Measurements from ENCODE around the gene PMVK.
"Not testable (repeated sequence)": the region's sequence is repeated elsewhere in the genome, so short reads cannot be mapped to it uniquely, and the experiment has no call there.

Gene PMVK

GRCh38 chr1:154925335-154926170 lies 11.0 kb downstream of the PMVK start:
- H3K4me3 ChIP-seq (ENCODE audit: low read depth, low read length): no peak overlapping the region

GRCh38 chr1:154923695-154924094 lies 12.8 kb downstream of the PMVK start:
- no peak overlapping the region for H3K4me3 ChIP-seq (ENCODE audit: low read depth, low read length)

- no peak overlapping the region for H3K4me3 ChIP-seq (ENCODE audit: low read depth, low read length)
Observed at GRCh38 chr1:154913273-154913672, 23.2 kb downstream of the PMVK start.

GRCh38 chr1:154912755-154913154 lies 23.8 kb downstream of the PMVK start:
- no peak overlapping the region for H3K4me3 ChIP-seq (ENCODE audit: low read depth, low read length)

GRCh38 chr1:154911691-154912550 lies 24.6 kb downstream of the PMVK start:
- H3K4me3 ChIP-seq (ENCODE audit: low read depth, low read length): no peak overlapping the region

- no peak overlapping the region for H3K4me3 ChIP-seq (ENCODE audit: low read depth, low read length)
Observed at GRCh38 chr1:154910851-154911250, 25.7 kb downstream of the PMVK start.

- H3K4me3 ChIP-seq (ENCODE audit: low read depth, low read length): no peak overlapping the region
Observed at GRCh38 chr1:154908937-154909336, 27.6 kb downstream of the PMVK start.

GRCh38 chr1:154908129-154908528 lies 28.4 kb downstream of the PMVK start:
- not testable (repeated sequence) for H3K4me3 ChIP-seq (ENCODE audit: low read depth, low read length)

- H3K4me3 ChIP-seq (ENCODE audit: low read depth, low read length): no peak overlapping the region
Observed at GRCh38 chr1:154906621-154907081, 29.9 kb downstream of the PMVK start.

- H3K4me3 ChIP-seq (ENCODE audit: low read depth, low read length): no peak overlapping the region
Observed at GRCh38 chr1:154902938-154903566, 33.5 kb downstream of the PMVK start.

GRCh38 chr1:154901591-154901990 lies 34.9 kb downstream of the PMVK start:
- no peak overlapping the region for H3K4me3 ChIP-seq (ENCODE audit: low read depth, low read length)

- H3K4me3 ChIP-seq (ENCODE audit: low read depth, low read length): no peak overlapping the region
Observed at GRCh38 chr1:154899041-154899440, 37.5 kb downstream of the PMVK start.

GRCh38 chr1:154896771-154897286 lies 39.7 kb downstream of the PMVK start:
- H3K4me3 ChIP-seq (ENCODE audit: low read depth, low read length): no peak overlapping the region

- no peak overlapping the region for H3K4me3 ChIP-seq (ENCODE audit: low read depth, low read length)
Observed at GRCh38 chr1:154895798-154896197, 40.7 kb downstream of the PMVK start.

- H3K4me3 ChIP-seq (ENCODE audit: low read depth, low read length): no peak overlapping the region
Observed at GRCh38 chr1:154891452-154891851, 45.1 kb downstream of the PMVK start.

- no peak overlapping the region for H3K4me3 ChIP-seq (ENCODE audit: low read depth, low read length)
Observed at GRCh38 chr1:154888757-154889156, 47.8 kb downstream of the PMVK start.

GRCh38 chr1:154886281-154887015 lies 50.1 kb downstream of the PMVK start:
- no peak overlapping the region for H3K4me3 ChIP-seq (ENCODE audit: low read depth, low read length)

- no peak overlapping the region for H3K4me3 ChIP-seq (ENCODE audit: low read depth, low read length)
Observed at GRCh38 chr1:154884869-154885701, 51.4 kb downstream of the PMVK start.
